ENCODE data around the gene INO80D. TPM values are rescaled to one million over a fixed set of nuclear protein-coding genes. Genes with fewer than 3 reads are reported as not detected.

INO80D gene
- total and polyA plus RNA-seq, 2 of the 13 experiments (the other 11 are each of a cell fraction or from before 2014, with no cell fraction given) = 7.6 to 7.9 TPM

GRCh38 chr2:206084439-206084869 is 1.5 kb downstream of the INO80D start (continued):
- TF ChIP-seq MEF2D (CRISPR knock-in tag; IDR thresholded peaks at IDR 0.05) = peak; percentile 71; the same call in 1 of the 2 replicates
- TF ChIP-seq MLX (CRISPR knock-in tag; IDR thresholded peaks at IDR 0.05) = no peak
- TF ChIP-seq KAT2B (IDR thresholded peaks at IDR 0.05; ENCODE audit: borderline replicate concordance, low read depth, low read length) = no peak
- no peak for TF ChIP-seq SRSF4 (IDR thresholded peaks at IDR 0.05; ENCODE audit: low read depth, low read length, poor library complexity, severe bottlenecking)
- TF ChIP-seq MTF2 (CRISPR knock-in tag; IDR thresholded peaks at IDR 0.05; ENCODE audit: borderline replicate concordance) = no peak; the same call in 1 of the 2 replicates
- TF ChIP-seq ZEB1 (IDR thresholded peaks at IDR 0.05; ENCODE audit: insufficient replicate concordance, low read depth) = peak; percentile 74
- TF ChIP-seq ZNF547 (CRISPR knock-in tag; IDR thresholded peaks at IDR 0.05) = no peak; the same call in 1 of the 2 replicates
- no peak for TF ChIP-seq PBX3 (CRISPR knock-in tag; IDR thresholded peaks at IDR 0.05; ENCODE audit: borderline replicate concordance)
- no peak for TF ChIP-seq SUZ12 (IDR thresholded peaks at IDR 0.05; ENCODE audit: low read depth, low read length)
- TF ChIP-seq SRSF1 (optimal IDR thresholded peaks at IDR 0.05; ENCODE audit: low read depth, low read length) = no peak
- TF ChIP-seq TEAD2 (CRISPR knock-in tag; IDR thresholded peaks at IDR 0.05) = no peak
- TF ChIP-seq ZNF17 (CRISPR knock-in tag; IDR thresholded peaks at IDR 0.05) = no peak
- peak; percentile 48; the same call in 1 of the 2 replicates for TF ChIP-seq ZNF605 (CRISPR knock-in tag; IDR thresholded peaks at IDR 0.05)
- no peak for TF ChIP-seq SMAD3 (CRISPR knock-in tag; IDR thresholded peaks at IDR 0.05)
- no peak for TF ChIP-seq THRA (CRISPR knock-in tag; IDR thresholded peaks at IDR 0.05; ENCODE audit: borderline replicate concordance)
- no peak for TF ChIP-seq ZNF383 (CRISPR knock-in tag; IDR thresholded peaks at IDR 0.05; ENCODE audit: borderline replicate concordance)
- no peak for TF ChIP-seq ZNF333 (CRISPR knock-in tag; IDR thresholded peaks at IDR 0.05; ENCODE audit: borderline replicate concordance)
- TF ChIP-seq, protein P1, sequence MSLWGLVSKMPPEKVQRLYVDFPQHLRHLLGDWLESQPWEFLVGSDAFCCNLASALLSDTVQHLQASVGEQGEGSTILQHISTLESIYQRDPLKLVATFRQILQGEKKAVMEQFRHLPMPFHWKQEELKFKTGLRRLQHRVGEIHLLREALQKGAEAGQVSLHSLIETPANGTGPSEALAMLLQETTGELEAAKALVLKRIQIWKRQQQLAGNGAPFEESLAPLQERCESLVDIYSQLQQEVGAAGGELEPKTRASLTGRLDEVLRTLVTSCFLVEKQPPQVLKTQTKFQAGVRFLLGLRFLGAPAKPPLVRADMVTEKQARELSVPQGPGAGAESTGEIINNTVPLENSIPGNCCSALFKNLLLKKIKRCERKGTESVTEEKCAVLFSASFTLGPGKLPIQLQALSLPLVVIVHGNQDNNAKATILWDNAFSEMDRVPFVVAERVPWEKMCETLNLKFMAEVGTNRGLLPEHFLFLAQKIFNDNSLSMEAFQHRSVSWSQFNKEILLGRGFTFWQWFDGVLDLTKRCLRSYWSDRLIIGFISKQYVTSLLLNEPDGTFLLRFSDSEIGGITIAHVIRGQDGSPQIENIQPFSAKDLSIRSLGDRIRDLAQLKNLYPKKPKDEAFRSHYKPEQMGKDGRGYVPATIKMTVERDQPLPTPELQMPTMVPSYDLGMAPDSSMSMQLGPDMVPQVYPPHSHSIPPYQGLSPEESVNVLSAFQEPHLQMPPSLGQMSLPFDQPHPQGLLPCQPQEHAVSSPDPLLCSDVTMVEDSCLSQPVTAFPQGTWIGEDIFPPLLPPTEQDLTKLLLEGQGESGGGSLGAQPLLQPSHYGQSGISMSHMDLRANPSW (CRISPR knock-in tag; IDR thresholded peaks at IDR 0.05; ENCODE audit: borderline replicate concordance) = no peak
- no peak for TF ChIP-seq ZNF761 (CRISPR knock-in tag; conservative IDR thresholded peaks at IDR 0.05)
- TF ChIP-seq KDM4B (CRISPR knock-in tag; IDR thresholded peaks at IDR 0.05) = 0 out of 2 replicates have a peak, but pooled peaks have one; percentile 16
- TF ChIP-seq ZNF138 (CRISPR knock-in tag; IDR thresholded peaks at IDR 0.05; ENCODE audit: low read depth) = no peak
- TF ChIP-seq, protein P2, sequence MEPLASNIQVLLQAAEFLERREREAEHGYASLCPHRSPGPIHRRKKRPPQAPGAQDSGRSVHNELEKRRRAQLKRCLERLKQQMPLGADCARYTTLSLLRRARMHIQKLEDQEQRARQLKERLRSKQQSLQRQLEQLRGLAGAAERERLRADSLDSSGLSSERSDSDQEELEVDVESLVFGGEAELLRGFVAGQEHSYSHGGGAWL (CRISPR knock-in tag; IDR thresholded peaks at IDR 0.05) = no peak
- no peak; the same call in 1 of the 2 replicates for TF ChIP-seq HOXA5 (CRISPR knock-in tag; IDR thresholded peaks at IDR 0.05)
- no peak for TF ChIP-seq AKAP8 (CRISPR knock-in tag; IDR thresholded peaks at IDR 0.05)
- TF ChIP-seq ZNF367 (CRISPR knock-in tag; IDR thresholded peaks at IDR 0.05; ENCODE audit: borderline replicate concordance) = no peak
- no peak for TF ChIP-seq ZNF10 (CRISPR knock-in tag; IDR thresholded peaks at IDR 0.05; ENCODE audit: borderline replicate concordance, low read depth)

Data from HepG2 (cell line).